Effector memory CD8-positive, alpha-beta T cell (primary cell): ENCODE measurements around the gene TRIM69.
"Not testable (repeated sequence)": the region's sequence is repeated elsewhere in the genome, so short reads cannot be mapped to it uniquely, and the experiment has no call there.

Experiments used
- ATAC-seq: fragments of 150-1000 bp; cut with Tn5 transposase; replicated peaks from 2 replicates; pipeline ENCODE4 v1.10.0; 2021; ENCODE audit warnings: mild to moderate bottlenecking, moderate library complexity
- DNase-seq, 3 experiments: peaks; one replicate each; pipeline ENCODE4 v3.0.0; 2021
- H3K27ac Mint-ChIP-seq, 2 donors: one replicate each; pipeline ENCODE4 v1.8.0; 2022; ENCODE audit warnings: mild to moderate bottlenecking in 2 of 2, mixed read lengths in 2 of 2, moderate library complexity in 2 of 2
- H3K27me3 Mint-ChIP-seq, 2 donors: one replicate each; pipeline ENCODE4 v1.8.0; 2022; ENCODE audit warnings: mixed read lengths in 2 of 2
- H3K36me3 Mint-ChIP-seq: one replicate; pipeline ENCODE4 v1.8.0; 2022; ENCODE audit warnings: mild to moderate bottlenecking, moderate library complexity, mixed read lengths; ENCODE audit not compliant: insufficient read depth
- H3K4me1 Mint-ChIP-seq, 2 donors: one replicate each; pipeline ENCODE4 v1.8.0; 2022; ENCODE audit warnings: low read depth in 2 of 2, mixed read lengths in 2 of 2
- H3K4me3 Mint-ChIP-seq, 2 donors: one replicate each; pipeline ENCODE4 v1.8.0; 2022; ENCODE audit warnings: mild to moderate bottlenecking in 2 of 2, mixed read lengths in 2 of 2, moderate library complexity in 2 of 2
- H3K9me3 Mint-ChIP-seq, 2 donors: one replicate each; pipeline ENCODE4 v1.8.0; 2022; ENCODE audit warnings: mixed read lengths in 2 of 2

The TRIM69 gene

DNA sequence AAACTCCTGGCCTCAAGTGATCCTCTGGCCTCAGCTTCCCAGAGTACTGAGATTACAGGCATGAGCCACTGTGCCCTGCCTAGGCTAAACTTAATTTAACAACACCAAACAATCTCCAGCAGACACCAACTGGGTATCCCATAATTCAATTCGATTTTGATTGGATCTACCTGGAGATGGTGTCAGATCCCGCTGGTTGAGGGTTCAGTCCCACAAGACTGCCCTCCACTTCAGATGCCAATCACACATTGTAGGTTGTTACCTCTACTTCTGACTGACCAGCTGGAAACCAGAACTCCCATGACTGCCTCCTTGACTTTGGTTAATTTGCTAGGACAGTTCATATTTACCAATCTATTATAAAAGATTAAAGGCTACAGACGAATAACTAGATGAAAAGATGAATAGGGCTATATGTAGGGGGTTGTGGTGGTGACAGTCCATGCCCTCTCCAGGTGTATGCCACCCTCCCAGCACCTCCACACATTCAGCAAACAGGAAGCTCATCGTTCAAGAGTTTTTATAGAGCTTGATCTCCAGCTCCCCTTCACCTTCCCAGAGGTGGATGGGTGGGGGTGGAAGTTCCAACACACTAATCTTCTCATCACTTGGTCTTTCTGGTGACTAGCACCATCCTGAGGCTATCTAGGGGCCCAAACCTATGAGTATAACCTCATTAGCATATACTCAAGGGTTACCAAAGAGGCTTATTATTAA, 15.7 kb upstream of the TRIM69 start:
- H3K9me3 Mint-ChIP-seq: no peaks in the 10 kb centered on the region
- peaks cover 73% of the 10 kb centered on the region for H3K36me3 Mint-ChIP-seq
- peaks cover 62 to 84% of the 10 kb centered on the region in 2 donors for H3K4me1 Mint-ChIP-seq
- peak overlapping the region; percentile 68 to 100 for H3K4me3 Mint-ChIP-seq
- no peak for DNase-seq
- H3K27me3 Mint-ChIP-seq: no peaks in the 10 kb centered on the region
- H3K27ac Mint-ChIP-seq: peak overlapping the region; percentile 88 to 100
- no peak for ATAC-seq

DNA sequence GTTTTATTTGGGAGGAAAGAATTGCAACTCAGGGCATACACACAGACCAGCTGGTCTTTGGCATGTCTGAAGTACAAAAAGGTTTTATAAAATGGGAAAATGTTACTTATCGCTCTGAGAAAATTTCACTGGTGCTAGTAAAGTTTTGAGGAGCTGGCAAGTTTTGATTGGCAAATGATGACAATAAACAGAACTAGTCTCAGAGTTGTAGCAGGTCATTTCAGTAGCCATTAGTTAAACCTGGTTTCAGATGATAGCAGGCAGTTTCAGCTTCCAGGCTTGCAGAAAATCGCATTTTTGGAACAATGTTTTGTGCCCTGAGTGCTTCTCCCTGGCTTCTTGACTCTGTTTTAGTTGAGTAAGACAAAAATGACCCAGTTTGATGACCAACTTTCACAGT, 14.3 kb upstream of the TRIM69 start:
- no peaks in the 10 kb centered on the region for H3K9me3 Mint-ChIP-seq
- H3K4me1 Mint-ChIP-seq: peaks cover 58 to 81% of the 10 kb centered on the region in 2 donors
- H3K36me3 Mint-ChIP-seq: peaks cover 70% of the 10 kb centered on the region
- ATAC-seq (no peak), DNase-seq (no peak)
- peak overlapping the region in 1 of 2 donors; percentile 68 for H3K4me3 Mint-ChIP-seq
- no peaks in the 10 kb centered on the region for H3K27me3 Mint-ChIP-seq
- peak overlapping the region; percentile 88 to 100 for H3K27ac Mint-ChIP-seq

DNA sequence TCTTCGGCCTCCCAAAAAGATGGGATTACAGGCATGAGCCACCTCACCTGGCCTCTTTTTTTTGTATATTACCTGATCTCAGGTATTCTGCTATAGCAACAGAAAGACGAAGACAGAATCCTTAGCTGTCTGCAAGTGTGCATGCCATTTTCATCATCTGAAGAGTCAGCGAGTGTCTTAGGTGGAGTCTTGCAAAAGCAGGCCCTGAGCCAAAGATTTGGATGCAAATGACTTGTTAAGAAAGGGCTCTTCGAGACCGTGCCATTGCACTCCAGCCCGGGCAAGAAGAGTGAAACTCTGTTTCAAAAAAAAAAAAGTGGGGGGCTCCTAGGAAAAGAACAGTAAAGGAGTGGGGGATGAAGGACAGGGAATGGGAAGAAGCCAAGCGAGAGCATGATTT, 10.2 kb upstream of the TRIM69 start:
- H3K27me3 Mint-ChIP-seq: no peaks in the 10 kb centered on the region
- peaks cover 52% of the 10 kb centered on the region for H3K36me3 Mint-ChIP-seq
- DNase-seq (no peak), ATAC-seq (no peak)
- no peaks in the 10 kb centered on the region for H3K9me3 Mint-ChIP-seq
- H3K4me3 Mint-ChIP-seq: peak overlapping the region; percentile 96 to 99
- peaks cover 54 to 67% of the 10 kb centered on the region in 2 donors for H3K4me1 Mint-ChIP-seq
- H3K27ac Mint-ChIP-seq: peak overlapping the region; percentile 99 to 100

DNA sequence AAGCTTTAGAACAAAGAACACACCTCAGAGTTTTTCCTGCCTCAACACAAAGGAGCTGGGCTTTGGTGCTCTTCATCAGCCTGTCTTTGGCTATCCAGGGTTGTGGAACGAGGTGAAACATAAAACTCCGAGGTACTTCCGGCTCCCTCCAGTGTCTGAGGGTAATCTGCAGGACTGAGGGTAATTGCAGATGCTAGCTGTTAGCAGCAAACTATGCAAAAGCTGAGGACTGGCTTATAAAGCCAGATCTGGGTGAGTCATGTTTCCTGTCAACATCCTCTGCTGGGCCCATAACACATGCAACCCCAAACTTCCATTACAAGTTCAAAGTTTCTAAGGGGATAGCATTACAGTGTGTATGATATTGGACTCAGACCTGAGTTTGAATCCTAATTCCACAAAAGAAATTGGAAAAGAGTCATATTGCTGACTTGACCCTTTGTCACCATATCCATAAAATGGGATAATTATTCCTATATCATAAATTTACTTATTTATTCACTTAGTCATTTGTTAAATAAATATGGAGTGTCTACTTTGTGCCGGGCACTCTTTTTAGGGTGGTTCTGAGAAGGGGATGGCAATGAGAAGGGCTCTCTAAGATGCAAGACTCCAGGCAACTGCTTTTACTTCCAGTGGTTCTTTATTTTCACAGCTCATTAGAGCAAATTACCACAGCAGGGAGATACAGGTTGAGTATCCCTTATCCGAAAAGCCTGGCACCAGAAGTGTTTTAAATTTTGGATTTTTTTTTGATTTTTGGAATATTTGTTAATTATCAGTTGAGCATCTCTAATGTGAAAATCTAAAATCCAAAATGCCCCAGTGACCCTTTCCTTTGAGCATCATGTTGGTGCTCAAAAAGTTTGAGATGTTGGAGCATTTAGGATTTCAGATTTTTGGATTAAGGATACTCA, 9.5 kb upstream of the TRIM69 start:
- Mint-ChIP-seq H3K27me3 (no peaks in the 10 kb centered on the region), H3K27ac (peak overlapping the region; percentile 99 to 100), H3K9me3 (no peaks in the 10 kb centered on the region), H3K4me1 (peaks cover 54 to 67% of the 10 kb centered on the region in 2 donors), H3K4me3 (peak overlapping the region; percentile 96 to 99), H3K36me3 (peaks cover 48% of the 10 kb centered on the region)
- peak; percentile 69 to 78 (median 70) for DNase-seq
- peak; percentile 60 for ATAC-seq

DNA sequence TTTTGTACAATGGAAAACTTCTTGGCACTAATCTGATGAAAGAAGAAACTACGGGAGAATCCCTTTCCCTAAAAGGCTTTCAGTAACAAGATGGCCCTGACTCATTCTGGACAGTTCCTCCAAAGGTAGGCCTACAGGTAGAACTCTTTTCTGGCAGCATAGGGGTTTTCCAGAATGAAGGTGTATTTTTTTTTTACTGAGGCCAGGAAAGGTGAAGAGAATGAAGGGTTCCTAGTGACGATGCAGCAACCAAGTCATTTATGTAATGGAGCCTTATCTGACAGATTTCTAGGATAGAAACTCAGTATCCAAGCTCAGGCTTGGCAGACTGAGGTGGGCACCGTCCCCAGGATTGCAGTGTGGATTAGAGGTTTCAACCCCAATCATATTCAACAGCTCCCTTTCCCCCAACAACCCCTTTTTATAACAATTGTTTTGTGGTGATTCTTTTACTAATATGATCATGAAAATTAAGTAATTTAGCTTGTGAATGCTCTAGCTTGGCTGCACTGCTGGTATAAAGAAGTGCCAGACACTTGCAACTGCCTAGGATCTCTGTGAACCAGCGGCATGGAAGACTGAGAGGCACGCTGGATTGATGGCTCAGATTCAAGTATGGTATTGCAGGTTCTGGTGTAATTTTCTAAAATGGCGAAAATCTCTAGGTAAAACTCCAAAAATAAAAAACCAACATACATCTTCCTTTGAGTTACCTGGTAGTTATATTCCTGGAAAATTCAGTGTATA, 8.7 kb upstream of the TRIM69 start:
- H3K9me3 Mint-ChIP-seq: no peaks in the 10 kb centered on the region

DNA sequence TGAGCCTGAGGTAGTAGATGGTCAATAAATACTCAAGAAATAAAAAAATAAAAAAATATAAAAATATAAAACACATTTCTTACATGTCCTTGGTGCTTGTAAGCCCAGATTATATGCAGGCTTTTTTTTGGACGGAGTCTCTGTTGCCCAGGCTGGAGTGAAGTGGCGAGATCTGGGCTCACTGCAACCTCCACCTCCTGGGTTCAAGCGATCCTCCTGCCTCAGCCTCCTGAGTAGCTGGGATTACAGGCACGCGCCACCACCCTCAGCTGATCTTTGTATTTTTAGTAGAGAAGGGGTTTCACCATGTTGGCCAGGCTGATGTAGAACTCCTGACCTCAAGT, 8.1 kb upstream of the TRIM69 start:
- peak overlapping the region; percentile 99 to 100 for H3K27ac Mint-ChIP-seq
- H3K27me3 Mint-ChIP-seq, ATAC-seq, H3K9me3 Mint-ChIP-seq, DNase-seq: not testable (repeated sequence)
- peak overlapping the region; percentile 96 to 99 for H3K4me3 Mint-ChIP-seq
- peaks cover 44% of the 10 kb centered on the region for H3K36me3 Mint-ChIP-seq
- peaks cover 56 to 68% of the 10 kb centered on the region in 2 donors for H3K4me1 Mint-ChIP-seq

More for the DNA sequence above, 8.7 kb upstream of the TRIM69 start:
- H3K4me1 Mint-ChIP-seq: peaks cover 56 to 68% of the 10 kb centered on the region in 2 donors
- peaks cover 44% of the 10 kb centered on the region for H3K36me3 Mint-ChIP-seq
- H3K27ac Mint-ChIP-seq: peak overlapping the region; percentile 99 to 100
- no peaks in the 10 kb centered on the region for H3K27me3 Mint-ChIP-seq
- H3K4me3 Mint-ChIP-seq: peak overlapping the region; percentile 96 to 99
- ATAC-seq (no peak), DNase-seq (no peak)

DNA sequence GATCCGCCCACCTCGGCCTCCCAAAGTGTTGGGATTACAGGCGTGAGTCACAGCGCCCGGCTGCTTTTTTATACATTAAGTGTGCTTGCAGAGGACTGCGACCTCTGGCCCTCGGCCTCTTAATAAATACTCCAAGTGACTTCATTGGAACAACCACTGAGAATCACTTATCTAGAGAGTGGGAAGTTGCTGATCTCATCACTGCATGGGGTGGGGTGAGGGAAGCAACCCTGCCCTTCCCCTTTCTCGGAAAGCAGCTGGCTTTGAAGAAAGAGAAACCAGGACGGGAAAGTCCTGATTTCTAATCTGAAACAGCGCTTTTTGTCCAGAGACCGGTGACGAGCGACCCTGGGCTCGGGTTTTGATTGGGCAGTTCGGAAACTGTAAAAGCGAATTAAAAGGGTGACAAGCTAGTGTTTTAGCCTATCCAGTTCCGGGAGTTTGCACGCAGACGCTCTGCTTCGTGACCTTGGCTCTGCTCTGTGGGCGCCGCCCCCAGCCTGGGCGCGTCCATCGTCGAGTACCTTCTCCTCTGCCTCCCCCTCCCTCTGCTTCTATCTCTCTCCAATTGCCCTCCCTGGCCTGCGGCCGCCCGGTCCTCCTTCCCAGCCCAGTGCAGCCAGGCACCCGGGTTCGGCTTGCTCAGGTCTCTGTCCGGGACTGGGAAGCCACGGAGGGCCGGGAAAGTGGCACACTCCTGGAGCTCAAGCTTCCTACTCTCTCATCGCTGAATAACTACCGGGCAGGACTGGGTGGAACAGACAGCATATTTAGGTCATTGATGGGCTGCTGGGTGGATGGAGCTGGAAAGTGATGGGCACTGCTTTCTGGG, 7.5 kb upstream of the TRIM69 start:
- Mint-ChIP-seq H3K4me3 (peak overlapping the region; percentile 96 to 99), H3K36me3 (peaks cover 44% of the 10 kb centered on the region)
- DNase-seq: peak; percentile 92 to 97 (median 93)

DNA sequence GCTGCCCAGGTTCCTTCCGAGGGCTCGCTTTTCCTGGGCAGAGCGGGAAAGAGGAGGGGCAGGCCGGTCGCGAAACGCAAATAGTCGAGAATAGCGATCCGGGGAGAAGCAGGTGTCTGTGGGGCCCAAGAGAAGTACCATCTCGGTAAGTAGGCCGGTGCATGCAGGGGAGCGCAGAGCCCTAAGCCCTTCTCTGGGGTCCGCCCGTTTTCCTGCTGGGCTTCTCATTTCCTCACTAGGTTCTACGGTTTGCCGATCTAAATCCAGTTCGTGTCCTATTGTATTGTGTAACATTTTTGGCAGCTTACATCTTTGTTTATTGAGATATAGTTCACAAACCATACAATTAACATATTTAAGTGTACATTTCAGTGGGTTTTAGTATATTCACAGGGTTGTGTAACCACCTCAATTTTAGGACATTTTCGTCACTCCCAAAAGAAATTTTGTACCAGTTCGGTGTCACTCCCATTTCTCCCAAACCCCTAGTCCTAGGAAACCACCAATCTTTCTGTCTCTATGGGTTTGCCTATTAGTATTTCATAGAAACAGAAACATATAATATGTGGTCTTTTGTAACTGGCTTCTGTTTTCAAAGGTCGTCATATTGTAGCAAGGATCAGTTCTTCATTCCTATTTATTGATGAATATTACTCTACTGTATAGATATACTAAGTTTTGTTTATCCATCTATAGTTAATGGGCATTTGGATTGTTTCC, 6.8 kb upstream of the TRIM69 start:
- Mint-ChIP-seq H3K4me1 (peaks cover 55 to 60% of the 10 kb centered on the region in 2 donors), H3K27ac (peak overlapping the region; percentile 99 to 100), H3K27me3 (no peaks in the 10 kb centered on the region), H3K4me3 (peak overlapping the region; percentile 96 to 99), H3K36me3 (peaks cover 36% of the 10 kb centered on the region), H3K9me3 (no peaks in the 10 kb centered on the region)
- DNase-seq: no peak
- ATAC-seq: peak; percentile 13

More for the DNA sequence above, 7.5 kb upstream of the TRIM69 start:
- ATAC-seq: peak; percentile 79
- Mint-ChIP-seq H3K9me3 (no peaks in the 10 kb centered on the region), H3K27me3 (no peaks in the 10 kb centered on the region), H3K4me1 (peaks cover 57 to 66% of the 10 kb centered on the region in 2 donors), H3K27ac (peak overlapping the region; percentile 99 to 100)

DNA sequence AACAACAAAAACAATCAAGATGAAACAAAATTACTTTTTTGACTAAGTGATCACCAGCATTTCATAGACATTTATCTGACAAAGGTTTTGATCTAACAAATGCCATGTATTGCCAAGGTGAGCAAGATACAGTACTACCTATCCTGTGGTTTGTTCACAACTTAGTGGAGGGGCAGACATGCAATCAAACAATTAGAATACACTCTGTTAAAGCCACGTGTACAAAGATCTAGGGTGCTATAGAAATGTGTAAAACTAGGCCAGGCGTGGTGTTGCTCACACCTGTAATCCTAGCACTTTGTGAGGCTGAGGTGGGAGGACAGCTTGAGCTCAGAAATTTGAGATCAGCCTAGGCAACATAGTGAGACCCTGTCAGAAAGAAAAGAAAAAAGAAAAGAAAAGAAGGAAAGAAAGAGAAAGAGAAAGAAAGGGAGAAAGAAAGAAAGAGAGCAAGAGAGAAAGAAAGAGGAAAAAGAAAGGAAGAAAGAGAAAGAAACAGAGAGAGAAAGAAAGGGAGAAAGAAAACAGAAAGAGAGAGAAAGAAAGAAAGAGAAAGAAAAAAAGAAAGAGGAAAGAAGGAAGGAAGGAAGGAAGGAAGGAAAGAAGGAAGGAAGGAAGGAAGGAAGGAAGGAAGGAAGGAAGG, 1.4 kb upstream of the TRIM69 start:
- ATAC-seq: peak; percentile 53

DNA sequence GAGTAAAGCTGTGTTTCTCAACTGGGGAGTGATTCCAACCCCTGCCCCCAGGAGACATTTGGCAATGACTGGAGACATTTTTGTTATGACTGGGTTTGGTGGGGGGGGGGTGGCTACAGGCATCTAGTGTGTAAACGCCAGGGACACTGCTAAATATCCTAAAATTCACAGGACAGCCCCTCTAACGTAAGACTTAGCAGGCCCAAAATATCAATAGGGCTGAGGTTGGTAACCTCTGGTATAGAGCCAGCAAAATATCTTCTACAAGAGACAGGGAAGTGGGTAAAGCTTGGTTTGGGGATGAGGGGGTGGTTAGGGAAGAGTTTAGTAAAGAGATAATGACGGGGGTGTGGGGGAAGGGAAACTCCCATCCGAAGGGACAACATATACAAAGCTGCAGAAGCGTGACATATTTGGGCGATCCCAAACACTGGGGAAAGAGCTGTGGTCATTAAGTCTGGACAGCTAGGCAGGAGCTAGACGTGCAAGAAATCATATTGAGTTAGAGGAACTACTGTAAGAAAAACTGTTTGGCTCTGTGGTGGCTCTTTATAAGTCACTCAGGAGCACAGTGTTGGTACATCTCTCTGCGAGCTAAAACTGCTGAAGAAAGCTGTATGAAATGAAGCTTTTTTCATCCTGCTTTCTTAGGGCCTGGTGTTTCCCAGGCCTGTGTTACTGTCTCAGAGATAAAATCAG, 697 bp upstream of the TRIM69 start:
- ATAC-seq (peak; percentile 66), DNase-seq (peak in 1 of 3 experiments; percentile 24)
- Mint-ChIP-seq H3K27me3 (no peaks in the 10 kb centered on the region), H3K36me3 (peaks cover 4% of the 10 kb centered on the region), H3K4me1 (peaks cover 47 to 51% of the 10 kb centered on the region in 2 donors), H3K27ac (peak overlapping the region; percentile 91 to 99), H3K9me3 (no peaks in the 10 kb centered on the region), H3K4me3 (peak overlapping the region; percentile 74 to 85)

More for the DNA sequence above, 1.4 kb upstream of the TRIM69 start:
- DNase-seq: no peak
- peaks cover 48 to 53% of the 10 kb centered on the region in 2 donors for H3K4me1 Mint-ChIP-seq
- H3K36me3 Mint-ChIP-seq: peaks cover 7% of the 10 kb centered on the region
- peak overlapping the region; percentile 91 to 99 for H3K27ac Mint-ChIP-seq
- peak overlapping the region; percentile 74 to 85 for H3K4me3 Mint-ChIP-seq
- H3K27me3 Mint-ChIP-seq: no peaks in the 10 kb centered on the region
- H3K9me3 Mint-ChIP-seq: no peaks in the 10 kb centered on the region

DNA sequence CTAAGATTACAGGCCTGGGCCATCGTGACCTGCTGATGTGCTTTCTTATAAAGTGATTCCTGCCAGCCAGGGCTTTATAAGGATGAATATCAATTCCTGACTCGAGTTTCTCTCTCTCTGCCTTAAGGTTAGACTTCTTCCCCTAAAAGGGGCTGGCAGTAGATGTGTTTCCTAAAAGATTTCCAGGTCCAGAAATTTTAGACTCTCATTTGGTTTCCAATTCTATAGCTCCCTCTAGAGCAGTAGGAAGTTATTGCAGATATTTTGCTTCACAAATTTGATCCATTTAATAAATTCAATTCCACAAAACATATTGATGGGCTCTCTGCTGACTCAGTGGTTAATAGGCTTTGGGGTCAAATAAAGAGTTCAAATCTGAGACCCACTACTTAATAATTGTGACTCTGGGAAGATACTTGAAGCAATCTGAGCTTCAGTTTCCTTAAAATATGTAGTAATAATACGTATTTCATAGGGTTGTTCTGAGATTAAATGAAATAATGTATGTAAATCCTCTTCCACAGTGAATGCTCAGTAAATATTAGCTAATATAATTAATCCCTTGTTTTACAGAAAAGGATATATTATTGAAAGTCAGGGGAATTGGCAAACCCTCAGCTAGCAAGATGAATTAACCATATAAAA, 2.1 kb downstream of the TRIM69 start:
- H3K36me3 Mint-ChIP-seq: peaks cover 3% of the 10 kb centered on the region
- ATAC-seq: no peak
- peak overlapping the region; percentile 10 to 88 for H3K27ac Mint-ChIP-seq
- no peaks in the 10 kb centered on the region for H3K27me3 Mint-ChIP-seq
- H3K4me3 Mint-ChIP-seq: peak overlapping the region; percentile 40 to 62
- DNase-seq: peak in 1 of 3 experiments; percentile 27
- peaks cover 33 to 36% of the 10 kb centered on the region in 2 donors for H3K4me1 Mint-ChIP-seq
- no peaks in the 10 kb centered on the region for H3K9me3 Mint-ChIP-seq
